Measurements from ENCODE around the gene SLC39A5. TPM values are rescaled to one million over a fixed set of nuclear protein-coding genes. Genes with fewer than 3 reads are reported as not detected.
"Not testable (repeated sequence)": the region's sequence is repeated elsewhere in the genome, so short reads cannot be mapped to it uniquely, and the experiment has no call there.

Gene SLC39A5
- total RNA-seq, 4 donors from 2014 or later = not detected

GRCh38 chr12:56278905-56279304, 49.1 kb downstream of the SLC39A5 start:
- H3K4me3 ChIP-seq (replicated peaks in 1 of 3) = no peak overlapping the region
- TF ChIP-seq CTCF (IDR thresholded peaks at IDR 0.05) (no peak), POLR2A (IDR thresholded peaks at IDR 0.05) (no peak)
- H3K9me3 ChIP-seq = no peaks in the 10 kb centered on the region
- DNase-seq = no peak
- H3K27me3 ChIP-seq = no peaks in the 10 kb centered on the region
- no peak overlapping the region for H3K27ac ChIP-seq
- H3K4me1 ChIP-seq = no peaks in the 10 kb centered on the region
- intact Hi-C loops (cut with DNase I) = no loop called here
- WGBS, 2 donors = 92 to 97% methylated on average over 3 of the region's 3 CpGs
- H3K36me3 ChIP-seq = peaks cover 78 to 97% of the 10 kb centered on the region in 2 donors

GRCh38 chr12:56280849-56281248, 51.0 kb downstream of the SLC39A5 start:
- H3K27ac ChIP-seq = no peak overlapping the region
- peaks cover 72 to 86% of the 10 kb centered on the region in 2 donors for H3K36me3 ChIP-seq

DNA sequence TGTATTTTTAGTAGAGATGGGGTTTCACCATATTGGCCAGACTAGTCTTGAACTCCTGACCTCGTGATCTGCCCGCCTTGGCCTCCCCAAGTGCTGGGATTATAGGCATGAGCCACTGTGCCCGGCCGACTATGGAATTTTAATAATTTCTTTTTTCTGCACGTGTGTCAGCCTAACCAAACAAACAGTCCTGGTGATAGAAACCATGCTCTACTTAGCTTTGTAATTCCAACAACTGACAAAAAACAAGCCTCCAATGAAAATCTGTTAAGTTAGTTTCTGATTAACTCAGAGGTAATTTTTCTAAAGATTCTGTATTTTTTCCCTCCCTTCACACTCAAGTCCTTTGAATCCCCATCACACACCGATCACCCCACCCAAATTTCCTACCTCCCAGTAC, 52.2 kb downstream of the SLC39A5 start:
- 81 to 92% methylated on average over 6 of the region's 6 CpGs for WGBS, 2 donors
- intact Hi-C loops (cut with DNase I) = no loop called here
- no peak for DNase-seq
- no peak overlapping the region for H3K27ac ChIP-seq
- H3K4me1 ChIP-seq = peaks cover 0 to 7% of the 10 kb centered on the region in 2 donors
- peaks cover 63 to 76% of the 10 kb centered on the region in 2 donors for H3K36me3 ChIP-seq
- no peak overlapping the region for H3K4me3 ChIP-seq (replicated peaks in 1 of 3)
- no peaks in the 10 kb centered on the region for H3K27me3 ChIP-seq
- TF ChIP-seq CTCF (IDR thresholded peaks at IDR 0.05) (no peak), POLR2A (IDR thresholded peaks at IDR 0.05) (no peak)
- H3K9me3 ChIP-seq = no peaks in the 10 kb centered on the region

More at GRCh38 chr12:56280849-56281248, 51.0 kb downstream of the SLC39A5 start:
- Histone ChIP-seq H3K27me3 (no peaks in the 10 kb centered on the region), H3K4me3 (replicated peaks in 1 of 3) (no peak overlapping the region), H3K9me3 (no peaks in the 10 kb centered on the region), H3K4me1 (no peaks in the 10 kb centered on the region)
- TF ChIP-seq CTCF (IDR thresholded peaks at IDR 0.05) (no peak), POLR2A (IDR thresholded peaks at IDR 0.05) (no peak)
- DNase-seq = no peak
- intact Hi-C loops (cut with DNase I) = no loop called here

- DNase-seq = no peak
- TF ChIP-seq CTCF (IDR thresholded peaks at IDR 0.05) (no peak), POLR2A (IDR thresholded peaks at IDR 0.05) (no peak)
- no peak overlapping the region for H3K4me3 ChIP-seq (replicated peaks in 1 of 3)
- peaks cover 0 to 9% of the 10 kb centered on the region in 2 donors for H3K4me1 ChIP-seq
- H3K27me3 ChIP-seq = no peaks in the 10 kb centered on the region
- intact Hi-C loops (cut with DNase I) = no loop called here
- peaks cover 63 to 73% of the 10 kb centered on the region in 2 donors for H3K36me3 ChIP-seq
- no peak overlapping the region for H3K27ac ChIP-seq
- WGBS, 2 donors = 98 to 100% methylated on average over 2 of the region's 2 CpGs
- no peaks in the 10 kb centered on the region for H3K9me3 ChIP-seq
Measured at GRCh38 chr12:56282579-56282978, 52.7 kb downstream of the SLC39A5 start.

GRCh38 chr12:56284263-56284662, 54.4 kb downstream of the SLC39A5 start:
- H3K4me1 ChIP-seq; intact Hi-C loops (cut with DNase I); H3K9me3 ChIP-seq; DNase-seq; H3K4me3 ChIP-seq (replicated peaks in 1 of 3); H3K27me3 ChIP-seq; H3K27ac ChIP-seq: not testable (repeated sequence)
- H3K36me3 ChIP-seq = peaks cover 46 to 57% of the 10 kb centered on the region in 2 donors
- WGBS, 2 donors = 86 to 90% methylated on average over 5 of the region's 5 CpGs
